Measurements from ENCODE around the gene PNMA5.

Gene PNMA5

GRCh38 chrX:152959626-152960025 is 34.3 kb downstream of the PNMA5 start:
- Histone ChIP-seq H3K4me1 (ENCODE audit: control insufficient read depth, insufficient read depth, low read length) (no peaks in the 10 kb centered on the region), H3K27ac (ENCODE audit: low read length) (no peak overlapping the region), H3K4me3 (ENCODE audit: low read length in 2 of 2) (no peak overlapping the region), H3K36me3 (ENCODE audit: control insufficient read depth in 2 of 2, insufficient read depth in 2 of 2, low read length in 2 of 2) (no peaks in the 10 kb centered on the region), H3K9me3 (ENCODE audit: control insufficient read depth in 2 of 2, low read length in 2 of 2) (no peaks in the 10 kb centered on the region), H3K9ac (ENCODE audit: low read length in 2 of 2) (no peak overlapping the region), H3K27me3 (ENCODE audit: control insufficient read depth in 1 of 2, insufficient read depth in 2 of 2, low read length in 2 of 2) (peaks cover 0 to 9% of the 10 kb centered on the region in 2 donors)

- H3K36me3 ChIP-seq (ENCODE audit: control insufficient read depth in 2 of 2, insufficient read depth in 2 of 2, low read length in 2 of 2): no peaks in the 10 kb centered on the region
- peak overlapping the region; percentile 64 for H3K27ac ChIP-seq (ENCODE audit: low read length)
- peak overlapping the region; percentile 47 to 49 for H3K4me3 ChIP-seq (ENCODE audit: low read length in 2 of 2)
- no peaks in the 10 kb centered on the region for H3K9me3 ChIP-seq (ENCODE audit: control insufficient read depth in 2 of 2, low read length in 2 of 2)
- no peaks in the 10 kb centered on the region for H3K4me1 ChIP-seq (ENCODE audit: control insufficient read depth, insufficient read depth, low read length)
- peak overlapping the region; percentile 29 to 51 for H3K9ac ChIP-seq (ENCODE audit: low read length in 2 of 2)
- H3K27me3 ChIP-seq (ENCODE audit: control insufficient read depth in 1 of 2, insufficient read depth in 2 of 2, low read length in 2 of 2): peaks cover 0 to 8% of the 10 kb centered on the region in 2 donors
These were observed 35.1 kb downstream of the PNMA5 start for GRCh38 chrX:152958524-152959465.

GRCh38 chrX:152958047-152958446 is 35.9 kb downstream of the PNMA5 start:
- H3K4me3 ChIP-seq (ENCODE audit: low read length in 2 of 2): peak overlapping the region in 1 of 2 donors; percentile 47
- H3K9ac ChIP-seq (ENCODE audit: low read length in 2 of 2): peak overlapping the region in 1 of 2 donors; percentile 45
- no peak overlapping the region for H3K27ac ChIP-seq (ENCODE audit: low read length)
- no peaks in the 10 kb centered on the region for H3K9me3 ChIP-seq (ENCODE audit: control insufficient read depth in 2 of 2, low read length in 2 of 2)
- peaks cover 0 to 8% of the 10 kb centered on the region in 2 donors for H3K27me3 ChIP-seq (ENCODE audit: control insufficient read depth in 1 of 2, insufficient read depth in 2 of 2, low read length in 2 of 2)
- no peaks in the 10 kb centered on the region for H3K36me3 ChIP-seq (ENCODE audit: control insufficient read depth in 2 of 2, insufficient read depth in 2 of 2, low read length in 2 of 2)
- no peaks in the 10 kb centered on the region for H3K4me1 ChIP-seq (ENCODE audit: control insufficient read depth, insufficient read depth, low read length)

GRCh38 chrX:152950786-152951185 is 43.1 kb downstream of the PNMA5 start:
- Histone ChIP-seq H3K9me3 (ENCODE audit: control insufficient read depth in 2 of 2, low read length in 2 of 2) (no peaks in the 10 kb centered on the region), H3K9ac (ENCODE audit: low read length in 2 of 2) (no peak overlapping the region), H3K27ac (ENCODE audit: low read length) (no peak overlapping the region), H3K4me3 (ENCODE audit: low read length in 2 of 2) (no peak overlapping the region), H3K4me1 (ENCODE audit: control insufficient read depth, insufficient read depth, low read length) (no peaks in the 10 kb centered on the region), H3K27me3 (ENCODE audit: control insufficient read depth in 1 of 2, insufficient read depth in 2 of 2, low read length in 2 of 2) (peaks cover 0 to 6% of the 10 kb centered on the region in 2 donors), H3K36me3 (ENCODE audit: control insufficient read depth in 2 of 2, insufficient read depth in 2 of 2, low read length in 2 of 2) (no peaks in the 10 kb centered on the region)

- H3K9ac ChIP-seq (ENCODE audit: low read length in 2 of 2): no peak overlapping the region
- H3K36me3 ChIP-seq (ENCODE audit: control insufficient read depth in 2 of 2, insufficient read depth in 2 of 2, low read length in 2 of 2): no peaks in the 10 kb centered on the region
- H3K4me3 ChIP-seq (ENCODE audit: low read length in 2 of 2): no peak overlapping the region
- no peaks in the 10 kb centered on the region for H3K4me1 ChIP-seq (ENCODE audit: control insufficient read depth, insufficient read depth, low read length)
- H3K27me3 ChIP-seq (ENCODE audit: control insufficient read depth in 1 of 2, insufficient read depth in 2 of 2, low read length in 2 of 2): peaks cover 0 to 8% of the 10 kb centered on the region in 2 donors
- no peaks in the 10 kb centered on the region for H3K9me3 ChIP-seq (ENCODE audit: control insufficient read depth in 2 of 2, low read length in 2 of 2)
- no peak overlapping the region for H3K27ac ChIP-seq (ENCODE audit: low read length)
These were observed 44.8 kb downstream of the PNMA5 start for GRCh38 chrX:152949114-152949513.

GRCh38 chrX:152946681-152947080 is 47.2 kb downstream of the PNMA5 start:
- Histone ChIP-seq H3K27me3 (ENCODE audit: control insufficient read depth in 1 of 2, insufficient read depth in 2 of 2, low read length in 2 of 2) (peaks cover 0 to 13% of the 10 kb centered on the region in 2 donors), H3K4me3 (ENCODE audit: low read length in 2 of 2) (no peak overlapping the region), H3K4me1 (ENCODE audit: control insufficient read depth, insufficient read depth, low read length) (peaks cover 6% of the 10 kb centered on the region), H3K9ac (ENCODE audit: low read length in 2 of 2) (no peak overlapping the region), H3K27ac (ENCODE audit: low read length) (no peak overlapping the region), H3K9me3 (ENCODE audit: control insufficient read depth in 2 of 2, low read length in 2 of 2) (no peaks in the 10 kb centered on the region), H3K36me3 (ENCODE audit: control insufficient read depth in 2 of 2, insufficient read depth in 2 of 2, low read length in 2 of 2) (no peaks in the 10 kb centered on the region)

GRCh38 chrX:152945021-152945979 is 48.6 kb downstream of the PNMA5 start:
- Histone ChIP-seq H3K9ac (ENCODE audit: low read length in 2 of 2) (no peak overlapping the region), H3K27me3 (ENCODE audit: control insufficient read depth in 1 of 2, insufficient read depth in 2 of 2, low read length in 2 of 2) (peaks cover 0 to 13% of the 10 kb centered on the region in 2 donors), H3K4me3 (ENCODE audit: low read length in 2 of 2) (no peak overlapping the region), H3K4me1 (ENCODE audit: control insufficient read depth, insufficient read depth, low read length) (peaks cover 6% of the 10 kb centered on the region), H3K36me3 (ENCODE audit: control insufficient read depth in 2 of 2, insufficient read depth in 2 of 2, low read length in 2 of 2) (no peaks in the 10 kb centered on the region), H3K9me3 (ENCODE audit: control insufficient read depth in 2 of 2, low read length in 2 of 2) (no peaks in the 10 kb centered on the region), H3K27ac (ENCODE audit: low read length) (no peak overlapping the region)

- Histone ChIP-seq H3K36me3 (ENCODE audit: control insufficient read depth in 2 of 2, insufficient read depth in 2 of 2, low read length in 2 of 2) (no peaks in the 10 kb centered on the region), H3K27ac (ENCODE audit: low read length) (no peak overlapping the region), H3K4me1 (ENCODE audit: control insufficient read depth, insufficient read depth, low read length) (peaks cover 6% of the 10 kb centered on the region), H3K9ac (ENCODE audit: low read length in 2 of 2) (no peak overlapping the region), H3K9me3 (ENCODE audit: control insufficient read depth in 2 of 2, low read length in 2 of 2) (no peaks in the 10 kb centered on the region), H3K27me3 (ENCODE audit: control insufficient read depth in 1 of 2, insufficient read depth in 2 of 2, low read length in 2 of 2) (peaks cover 0 to 10% of the 10 kb centered on the region in 2 donors), H3K4me3 (ENCODE audit: low read length in 2 of 2) (no peak overlapping the region)
These were observed 50.1 kb downstream of the PNMA5 start for GRCh38 chrX:152943826-152944225.

- Histone ChIP-seq H3K27me3 (ENCODE audit: control insufficient read depth in 1 of 2, insufficient read depth in 2 of 2, low read length in 2 of 2) (peaks cover 0 to 14% of the 10 kb centered on the region in 2 donors), H3K4me3 (ENCODE audit: low read length in 2 of 2) (peak overlapping the region; percentile 72 to 76), H3K9me3 (ENCODE audit: control insufficient read depth in 2 of 2, low read length in 2 of 2) (no peaks in the 10 kb centered on the region), H3K9ac (ENCODE audit: low read length in 2 of 2) (peak overlapping the region; percentile 58 to 68), H3K4me1 (ENCODE audit: control insufficient read depth, insufficient read depth, low read length) (peaks cover 6% of the 10 kb centered on the region), H3K27ac (ENCODE audit: low read length) (peak overlapping the region; percentile 60), H3K36me3 (ENCODE audit: control insufficient read depth in 2 of 2, insufficient read depth in 2 of 2, low read length in 2 of 2) (no peaks in the 10 kb centered on the region)
These were observed 51.9 kb downstream of the PNMA5 start for GRCh38 chrX:152942077-152942442.

GRCh38 chrX:152941328-152942076 is 52.4 kb downstream of the PNMA5 start:
- peaks cover 0 to 14% of the 10 kb centered on the region in 2 donors for H3K27me3 ChIP-seq (ENCODE audit: control insufficient read depth in 1 of 2, insufficient read depth in 2 of 2, low read length in 2 of 2)
- H3K9me3 ChIP-seq (ENCODE audit: control insufficient read depth in 2 of 2, low read length in 2 of 2): no peaks in the 10 kb centered on the region
- H3K27ac ChIP-seq (ENCODE audit: low read length): peak overlapping the region; percentile 64
- peaks cover 6% of the 10 kb centered on the region for H3K4me1 ChIP-seq (ENCODE audit: control insufficient read depth, insufficient read depth, low read length)
- no peaks in the 10 kb centered on the region for H3K36me3 ChIP-seq (ENCODE audit: control insufficient read depth in 2 of 2, insufficient read depth in 2 of 2, low read length in 2 of 2)
- H3K9ac ChIP-seq (ENCODE audit: low read length in 2 of 2): peak overlapping the region; percentile 74 to 77
- H3K4me3 ChIP-seq (ENCODE audit: low read length in 2 of 2): peak overlapping the region; percentile 77 to 88

Measured in stomach smooth muscle (tissue), 2 donors.